Activated CD8-positive, alpha-beta memory T cell treated with anti-CD3 and anti-CD28 coated beads, Interleukin-2, amount 50 U/mL, for 24 hours (primary cell): ENCODE results near the gene AUTS2.

ENCODE experiments used
- DNase-seq: peaks from one replicate; pipeline ENCODE4 v3.0.0-alpha.2; 2020; ENCODE audit errors: extremely low read depth

The AUTS2 gene

DNA sequence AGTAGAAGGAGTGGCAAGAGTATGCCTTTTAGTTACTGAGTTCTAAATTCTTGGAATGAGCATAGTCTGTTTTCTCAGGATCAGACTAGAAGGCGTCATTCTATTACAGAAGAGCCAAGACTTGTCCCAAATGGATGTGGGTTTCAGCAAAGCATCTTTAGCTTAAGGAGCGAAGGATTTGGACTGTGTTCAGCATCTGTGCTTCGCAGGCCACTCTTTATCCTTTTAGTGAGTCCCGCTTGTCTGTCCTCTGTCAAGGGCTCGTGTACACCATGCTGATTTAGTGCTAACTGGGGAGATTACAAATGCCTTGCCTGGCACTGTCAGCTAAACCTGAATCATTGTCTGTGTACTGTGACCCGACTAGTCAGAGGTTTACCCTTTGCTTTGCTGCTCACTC lies 465.7 kb downstream of the AUTS2 start:
- DNase-seq = no peak

DNA sequence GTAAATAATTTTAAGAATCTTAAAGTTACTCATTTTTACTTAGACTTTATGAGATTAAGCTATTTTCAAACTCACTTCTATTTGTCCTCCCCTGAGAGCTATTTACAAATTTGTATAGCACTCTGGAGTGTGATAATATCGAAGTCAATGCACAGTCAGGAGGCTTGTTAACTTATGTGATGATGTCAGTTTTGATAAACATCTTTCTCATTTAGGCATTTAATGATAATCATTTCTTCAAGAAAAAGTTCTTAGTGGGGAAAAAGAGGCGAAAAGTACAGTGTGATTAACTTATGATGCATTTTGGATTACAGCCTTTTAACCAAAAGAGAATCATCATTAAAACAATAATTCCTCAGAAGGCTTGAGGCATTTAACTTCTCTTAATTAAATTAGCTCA lies 468.6 kb downstream of the AUTS2 start:
- no peak for DNase-seq

DNA sequence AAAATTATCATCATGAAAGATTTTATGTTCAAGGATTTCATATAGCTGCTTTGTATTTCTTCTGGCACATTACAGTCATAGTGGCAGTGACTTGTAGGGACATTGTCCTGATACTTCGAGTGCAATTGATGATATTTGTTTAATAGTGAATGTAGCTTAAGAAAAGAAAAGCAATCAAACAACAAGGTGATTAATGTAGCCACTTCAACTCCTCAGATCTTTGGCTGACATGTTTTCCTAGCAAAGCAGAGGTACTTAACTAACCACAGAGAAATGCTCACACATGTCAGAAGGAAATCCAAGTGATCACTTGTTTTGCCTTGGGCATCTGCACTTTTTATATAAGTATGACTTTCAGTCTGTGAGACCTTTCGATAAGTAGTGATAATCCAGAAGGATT lies 470.3 kb downstream of the AUTS2 start:
- DNase-seq = no peak

DNA sequence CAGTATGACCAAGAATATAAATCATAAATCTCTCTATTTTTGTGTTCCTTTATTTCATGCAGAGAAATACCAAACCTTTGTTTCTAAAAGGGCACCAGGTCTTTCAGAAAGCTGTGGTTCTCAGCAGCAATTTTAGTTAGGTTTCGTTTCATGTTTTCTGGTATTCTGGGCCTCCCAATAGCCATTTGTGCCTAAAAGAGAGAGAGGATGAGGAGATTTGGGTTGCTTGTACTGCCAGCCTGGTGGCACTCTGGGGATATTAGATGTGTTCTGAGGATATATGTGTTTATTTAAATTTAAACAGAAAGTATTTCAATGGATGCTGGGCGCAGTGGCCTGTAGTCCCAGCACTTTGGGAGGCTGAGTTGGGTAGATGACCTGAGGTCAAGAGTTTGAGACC lies 471.7 kb downstream of the AUTS2 start:
- no peak for DNase-seq

- no peak for DNase-seq
Measured at GRCh38 chr7:70071766-70072165, 473.5 kb downstream of the AUTS2 start.

- no peak for DNase-seq
Measured at GRCh38 chr7:70072220-70072619, 473.9 kb downstream of the AUTS2 start.

DNA sequence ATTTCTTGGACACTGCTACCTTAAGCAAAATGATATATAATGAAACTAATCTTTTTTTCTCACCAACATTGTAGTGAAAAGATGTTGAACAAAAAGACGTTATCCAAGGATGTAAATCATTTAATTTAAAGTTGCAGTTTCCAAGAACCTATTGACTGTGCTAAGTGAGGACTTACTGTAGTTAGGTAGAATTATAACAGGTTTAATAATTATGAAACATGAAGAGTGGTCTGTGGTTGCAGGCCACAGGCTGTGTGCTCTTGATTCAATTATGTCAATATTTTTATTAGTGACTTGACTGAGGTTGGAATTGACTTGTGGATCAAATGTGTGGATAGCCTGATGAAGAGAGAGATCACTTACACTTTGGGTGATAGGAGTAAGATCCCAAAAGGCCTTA lies 478.1 kb downstream of the AUTS2 start:
- DNase-seq = no peak

DNA sequence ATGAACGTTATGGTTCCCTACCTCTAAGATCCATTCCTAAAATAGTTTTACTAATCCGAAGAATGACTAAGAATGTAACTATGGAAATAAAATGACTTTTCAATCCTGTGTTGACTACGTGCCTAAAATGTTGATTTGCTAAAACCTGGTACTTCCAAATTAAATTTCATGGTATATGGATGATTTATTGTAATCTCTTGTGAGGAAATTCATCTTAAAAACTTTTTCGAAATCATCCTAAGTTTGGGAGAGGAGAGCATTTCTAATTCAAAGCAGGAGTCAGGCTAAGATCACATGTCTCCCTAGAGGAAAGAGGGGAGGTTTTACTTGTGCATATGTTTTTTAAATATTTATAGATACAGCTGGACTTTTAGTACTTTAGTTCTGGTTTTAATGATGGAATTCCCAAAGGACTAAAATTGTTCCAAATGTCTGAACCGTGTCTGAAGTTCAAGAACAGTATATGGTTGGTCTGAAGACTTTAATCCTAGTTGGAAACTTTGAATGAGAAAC lies 483.9 kb downstream of the AUTS2 start:
- DNase-seq = no peak

- no peak for DNase-seq
Measured at GRCh38 chr7:70091362-70091761, 493.1 kb downstream of the AUTS2 start.

DNA sequence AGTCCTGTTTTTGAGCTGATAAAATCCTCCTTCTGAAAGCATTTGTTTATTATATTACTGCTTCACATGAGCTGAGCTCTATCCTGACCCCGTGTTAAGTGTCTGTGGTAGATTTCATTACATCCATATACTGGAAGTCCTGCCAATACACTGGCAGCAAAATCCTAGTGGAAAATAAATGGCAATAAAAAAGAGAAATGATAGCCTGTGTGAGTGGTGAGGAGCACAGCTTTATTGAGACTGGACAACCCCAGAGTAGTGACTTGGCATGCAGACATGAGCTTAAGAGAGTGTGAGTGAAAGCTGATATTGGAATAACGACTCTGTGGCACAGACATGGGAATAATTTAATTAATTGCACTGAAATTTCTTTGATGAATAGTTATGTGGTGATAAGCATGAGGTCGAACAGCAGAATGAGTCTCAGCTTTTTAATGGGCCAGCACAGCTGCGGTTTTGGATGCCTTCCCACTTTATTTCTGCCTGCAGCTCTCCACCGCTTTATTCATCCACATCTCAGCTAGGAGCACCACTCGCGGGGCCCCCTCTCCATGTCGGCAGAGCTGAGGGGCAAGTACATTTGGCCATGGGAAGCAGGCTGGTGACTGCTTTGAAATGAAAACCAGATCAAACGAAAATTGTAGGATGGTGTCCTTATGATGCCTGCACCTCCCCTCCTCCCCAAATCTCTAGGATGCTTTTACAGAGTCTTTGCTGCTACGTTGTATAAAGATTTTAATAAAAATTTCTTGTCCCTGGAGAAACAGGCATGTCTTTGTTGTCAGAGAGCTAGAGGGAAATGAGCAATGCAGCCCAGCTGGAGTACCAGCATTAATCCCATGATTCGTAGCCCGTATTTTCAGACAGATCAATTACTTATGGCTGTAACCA lies 494.3 kb downstream of the AUTS2 start:
- DNase-seq = no peak

GRCh38 chr7:70093205-70093904 lies 495.1 kb downstream of the AUTS2 start:
- no peak for DNase-seq

DNA sequence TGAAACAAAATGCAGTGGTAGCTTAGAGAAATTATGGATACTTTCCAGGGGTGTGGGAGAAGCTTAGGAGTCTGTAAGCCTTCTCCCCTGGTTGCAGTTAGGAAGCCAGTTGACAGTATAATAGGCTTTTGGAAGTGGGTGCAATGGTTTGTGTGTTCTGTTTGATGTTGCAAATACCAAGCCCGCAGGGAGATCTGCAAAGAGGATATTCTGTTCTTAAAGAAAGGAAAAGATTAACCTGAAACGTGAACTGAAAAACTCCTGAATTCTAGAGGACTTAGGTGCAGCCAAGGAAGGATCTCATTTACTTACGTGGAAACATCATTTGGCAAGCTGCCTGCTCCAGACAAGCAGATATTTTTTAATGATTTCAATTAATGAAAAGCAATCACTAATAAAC lies 496.6 kb downstream of the AUTS2 start:
- DNase-seq = no peak

DNA sequence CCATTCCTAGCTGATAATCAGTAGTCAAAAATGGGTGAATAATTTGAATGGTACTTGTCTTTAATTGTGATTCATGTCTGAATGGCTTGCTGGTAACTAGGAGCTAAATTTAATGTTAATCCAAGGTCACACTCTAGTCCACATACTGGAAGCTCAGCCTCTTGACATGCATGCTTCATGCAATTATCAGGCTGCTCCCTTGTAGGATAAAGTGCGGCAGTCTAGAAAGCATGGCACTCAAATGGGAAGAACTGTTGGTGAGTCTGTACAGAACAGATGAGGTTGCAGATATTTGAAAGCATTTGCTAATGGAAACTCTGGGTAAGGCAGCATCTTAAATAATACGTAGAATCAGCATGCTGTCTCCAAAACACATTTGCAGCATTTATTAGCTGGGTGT lies 499.4 kb downstream of the AUTS2 start:
- no peak for DNase-seq

GRCh38 chr7:70098133-70098561 lies 499.9 kb downstream of the AUTS2 start:
- no peak for DNase-seq

GRCh38 chr7:70098905-70099672 lies 500.8 kb downstream of the AUTS2 start:
- DNase-seq = no peak

DNA sequence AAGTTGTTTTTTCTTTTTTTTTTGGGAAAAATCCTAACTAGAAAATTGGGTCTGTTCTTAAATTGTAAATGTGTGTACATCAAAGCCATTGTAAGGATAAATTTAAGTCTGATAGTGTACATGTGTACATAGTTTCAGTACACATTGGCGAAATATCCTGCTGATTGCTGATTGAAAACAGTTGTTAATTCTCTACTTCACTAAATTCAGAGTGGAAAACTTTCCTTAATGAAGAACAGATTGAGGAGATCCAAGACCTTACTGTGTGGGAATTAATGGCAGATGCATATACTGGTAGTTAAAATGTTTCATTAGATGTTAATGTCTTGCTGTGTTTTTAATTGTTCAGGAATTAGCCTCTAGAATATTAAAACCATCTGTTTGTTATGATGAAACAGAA lies 506.0 kb downstream of the AUTS2 start:
- DNase-seq = no peak

DNA sequence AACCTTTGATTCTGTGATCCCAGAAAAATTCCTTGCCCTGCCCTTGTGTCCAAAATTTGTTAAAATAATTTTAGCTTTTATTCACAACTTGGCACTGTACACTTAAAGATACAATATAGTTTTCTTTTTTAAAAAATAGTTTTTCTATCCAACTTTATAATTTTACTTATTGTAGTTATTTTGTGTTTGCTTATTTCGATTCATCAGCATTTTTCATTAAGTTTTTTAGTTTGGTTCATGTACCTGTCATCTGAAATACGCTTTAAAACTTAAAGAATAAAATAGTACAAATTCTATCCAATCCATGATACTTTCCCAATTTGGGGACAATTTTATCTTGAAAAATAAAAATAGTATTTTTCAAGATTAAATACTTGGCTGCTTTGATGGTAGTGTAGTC lies 514.8 kb downstream of the AUTS2 start:
- no peak for DNase-seq

GRCh38 chr7:70113536-70113935 lies 515.3 kb downstream of the AUTS2 start:
- DNase-seq = no peak

DNA sequence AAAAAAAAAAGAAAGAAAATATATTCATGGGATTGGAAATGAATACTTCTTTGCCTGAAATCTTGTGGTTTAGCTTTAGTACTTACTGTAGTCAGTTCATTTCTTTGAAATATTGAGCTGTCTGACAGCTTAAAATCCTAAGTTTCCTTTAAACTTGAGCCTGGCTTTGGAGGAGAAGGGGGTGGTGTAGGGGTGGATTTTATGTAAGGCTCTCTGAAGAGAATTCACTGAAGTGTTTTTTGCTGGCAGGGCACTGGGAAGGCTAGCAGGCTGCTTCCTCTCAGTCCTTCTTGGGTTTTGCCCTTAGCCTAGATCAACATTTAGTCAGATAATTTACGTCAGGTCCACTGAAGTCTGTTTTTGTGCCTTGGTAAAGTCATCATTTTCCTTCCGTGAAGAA lies 516.5 kb downstream of the AUTS2 start:
- no peak for DNase-seq

GRCh38 chr7:70116244-70116643 lies 518.0 kb downstream of the AUTS2 start:
- DNase-seq = no peak

DNA sequence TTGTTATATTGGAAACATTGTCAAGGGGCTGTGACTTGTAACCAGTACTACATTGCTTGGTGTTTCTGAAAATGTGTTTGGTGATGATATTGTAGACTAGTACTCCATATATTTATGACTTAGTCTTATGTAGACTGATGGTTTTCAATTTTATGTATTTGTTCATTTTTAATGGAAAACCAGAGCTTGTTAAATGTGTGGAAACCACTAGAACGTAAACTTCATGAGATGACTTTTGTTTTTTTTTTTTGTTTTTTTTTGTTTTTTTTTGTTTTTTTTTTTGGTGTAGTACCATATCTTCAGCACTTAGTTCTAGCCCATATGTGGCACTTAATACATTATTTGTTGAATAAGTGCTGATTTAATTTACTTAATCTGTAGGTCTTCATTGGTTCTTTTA lies 518.6 kb downstream of the AUTS2 start:
- no peak for DNase-seq

GRCh38 chr7:70120851-70121250 lies 522.6 kb downstream of the AUTS2 start:
- no peak for DNase-seq
